ENCODE measurements around the gene EPAS1. TPM values are rescaled to one million over a fixed set of nuclear protein-coding genes. Genes with fewer than 3 reads are reported as not detected.

The EPAS1 gene
- total RNA-seq, 1 experiment from 2014 or later: 106 TPM

GRCh38 chr2:46383113-46383395 lies 85.8 kb downstream of the EPAS1 start:
- no peak overlapping the region for H3K27ac ChIP-seq (ENCODE audit: low read length)
- intact Hi-C loops (cut with micrococcal nuclease; ENCODE audit: unreplicated experiment): no loop called here
- ChIA-PET CTCF (interaction anchor here (0.6 kb wide), 1 partner anchor 11 kb away, joined by 4 read pairs; no protein-coding TSS in a partner anchor), POLR2A (no interaction called here)
- ATAC-seq (no peak), DNase-seq (ENCODE audit: low read depth, low spot score) (no peak)
- TF ChIP-seq POLR2AphosphoS5 (IDR thresholded peaks at IDR 0.05; ENCODE audit: low read depth, low read length) (no peak), CTCF (IDR thresholded peaks at IDR 0.05) (no peak), TCF7L2 (IDR thresholded peaks at IDR 0.05; ENCODE audit: low read depth, low read length) (no peak), SIN3A (IDR thresholded peaks at IDR 0.05; ENCODE audit: borderline replicate concordance, insufficient read depth, low read depth, low read length) (no peak), REST (IDR thresholded peaks at IDR 0.05; ENCODE audit: insufficient read depth in 1 of 2, low read depth in 2 of 2, low read length in 1 of 2) (no peak)
- H3K4me3 ChIP-seq (ENCODE audit: low read depth in 2 of 2, low read length in 2 of 2): no peak overlapping the region
- H3K4me1 ChIP-seq (ENCODE audit: control insufficient read depth, insufficient read depth, low read length): no peaks in the 10 kb centered on the region
- peaks cover 4% of the 10 kb centered on the region; the same call in 1 of the 2 replicates for H3K36me3 ChIP-seq (ENCODE audit: control insufficient read depth, insufficient read depth, low read length)
- no peaks in the 10 kb centered on the region for H3K9me3 ChIP-seq (ENCODE audit: control insufficient read depth, insufficient read depth, low read depth, low read length)
- in situ Hi-C loops (cut with HindIII; ENCODE audit: low pct_unique_long_range_greater_than_20kb, low sequenced_read_pairs): no loop called here
- BruUV-seq (replicated peaks): no TSS peak
- H3K27me3 ChIP-seq (ENCODE audit: control insufficient read depth, insufficient read depth, low read length): no peaks in the 10 kb centered on the region

GRCh38 chr2:46383784-46384456 lies 86.7 kb downstream of the EPAS1 start:
- no peak for ATAC-seq
- H3K4me1 ChIP-seq (ENCODE audit: control insufficient read depth, insufficient read depth, low read length): no peaks in the 10 kb centered on the region
- H3K27me3 ChIP-seq (ENCODE audit: control insufficient read depth, insufficient read depth, low read length): no peaks in the 10 kb centered on the region
- DNase-seq (ENCODE audit: low read depth, low spot score): no peak
- no peak overlapping the region for H3K4me3 ChIP-seq (ENCODE audit: low read depth in 2 of 2, low read length in 2 of 2)
- POLR2A ChIA-PET: no interaction called here
- no peak overlapping the region for H3K27ac ChIP-seq (ENCODE audit: low read length)
- H3K36me3 ChIP-seq (ENCODE audit: control insufficient read depth, insufficient read depth, low read length): peaks cover 3% of the 10 kb centered on the region; the same call in 1 of the 2 replicates
- CTCF ChIA-PET: interaction anchor here (0.6 kb wide), 1 partner anchor 10 kb away, joined by 4 read pairs; no protein-coding TSS in a partner anchor
- intact Hi-C loops (cut with micrococcal nuclease; ENCODE audit: unreplicated experiment) (no loop called here), in situ Hi-C loops (cut with HindIII; ENCODE audit: low pct_unique_long_range_greater_than_20kb, low sequenced_read_pairs) (no loop called here)
- no TSS peak for BruUV-seq (replicated peaks)
- TF ChIP-seq POLR2AphosphoS5 (IDR thresholded peaks at IDR 0.05; ENCODE audit: low read depth, low read length) (no peak), SIN3A (IDR thresholded peaks at IDR 0.05; ENCODE audit: borderline replicate concordance, insufficient read depth, low read depth, low read length) (no peak), REST (IDR thresholded peaks at IDR 0.05; ENCODE audit: insufficient read depth in 1 of 2, low read depth in 2 of 2, low read length in 1 of 2) (no peak), CTCF (IDR thresholded peaks at IDR 0.05) (no peak), TCF7L2 (IDR thresholded peaks at IDR 0.05; ENCODE audit: low read depth, low read length) (no peak)
- no peaks in the 10 kb centered on the region for H3K9me3 ChIP-seq (ENCODE audit: control insufficient read depth, insufficient read depth, low read depth, low read length)

Data from Panc1 (cell line).